Panc1 (cell line): Measurements from ENCODE around the gene BICD1. TPM values are rescaled to one million over a fixed set of nuclear protein-coding genes. Genes with fewer than 3 reads are reported as not detected.

Source experiments
- ATAC-seq: fragments of 200-7000 bp; cut with Tn5 transposase; 2 replicates; pipeline ENCODE4 v1.9.1; 2020; ENCODE audit warnings: mild to moderate bottlenecking, moderate library complexity
- BruUV-seq: library from RNA; stranded (reverse); fragments of 400-500 nt; replicated peaks from 2 replicates; lab custom pipeline; 2021; lab: Mats Ljungman, UMichigan
- CTCF ChIA-PET: fragments of 300-600 bp; sonication (Branson Sonifier 250); formaldehyde crosslinking; loops from one replicate; lab custom pipeline; 2022; ENCODE audit warnings: antibody characterized with exemption; lab: Charles Lee
- POLR2A ChIA-PET: fragments of 300-600 bp; sonication (Branson Sonifier 250); formaldehyde crosslinking; loops from one replicate; lab custom pipeline; 2022; ENCODE audit warnings: antibody characterized with exemption; lab: Charles Lee
- DNase-seq: peaks from one replicate; pipeline ENCODE4 v3.0.0-alpha.2; 2010; ENCODE audit warnings: low read depth, low spot score
- H3K27ac ChIP-seq: 2 replicates; pipeline ENCODE4 v1.5.1; 2011; ENCODE audit warnings: mild to moderate bottlenecking, low read length, inconsistent platforms
- H3K27me3 ChIP-seq: fragments of 200-500 bp; sonication (Bioruptor generic); 2 replicates; pipeline ENCODE4 v1.6.0; 2014; ENCODE audit warnings: low read length, inconsistent platforms; ENCODE audit not compliant: control insufficient read depth, insufficient read depth
- H3K36me3 ChIP-seq: fragments of 200-500 bp; sonication (Bioruptor generic); 2 replicates; pipeline ENCODE4 v1.5.1; 2014; ENCODE audit warnings: inconsistent platforms, mild to moderate bottlenecking, low read length, moderate library complexity; ENCODE audit not compliant: control insufficient read depth, insufficient read depth
- H3K4me1 ChIP-seq: 2 replicates; pipeline ENCODE4 v1.5.1; 2011; ENCODE audit warnings: inconsistent platforms, mild to moderate bottlenecking, low read length, moderate library complexity; ENCODE audit not compliant: control insufficient read depth, insufficient read depth
- H3K4me3 ChIP-seq, 2 experiments: 2 replicates each; pipeline ENCODE4 v1.5.1; 2011 to 2012; ENCODE audit warnings: low read depth in 2 of 2, low read length in 2 of 2, mild to moderate bottlenecking in 2 of 2, inconsistent platforms in 1 of 2, moderate library complexity in 1 of 2
- H3K9me3 ChIP-seq: fragments of 200-500 bp; sonication (Bioruptor generic); 2 replicates; pipeline ENCODE4 v1.5.1; 2014; ENCODE audit warnings: low read depth, mild to moderate bottlenecking, inconsistent platforms, low read length, moderate library complexity; ENCODE audit not compliant: control insufficient read depth, insufficient read depth
- POLR2AphosphoS5 ChIP-seq: IDR thresholded peaks from 2 replicates; pipeline ENCODE4 v1.6.1; 2012; ENCODE audit warnings: mild to moderate bottlenecking, low read depth, low read length, moderate library complexity
- SIN3A ChIP-seq: IDR thresholded peaks from 2 replicates; pipeline ENCODE4 v1.6.1; 2012; ENCODE audit warnings: low read depth, mild to moderate bottlenecking, low read length, moderate library complexity, borderline replicate concordance; ENCODE audit not compliant: insufficient read depth
- TCF7L2 ChIP-seq: IDR thresholded peaks from 2 replicates; pipeline ENCODE4 v1.6.1; 2011; ENCODE audit warnings: mild to moderate bottlenecking, low read depth, low read length, inconsistent platforms
- in situ Hi-C: cut with HindIII; loops from 2 replicates; pipeline ENCODE4 v1.10.0; 2016; ENCODE audit warnings: low sequenced_read_pairs, low pct_unique_long_range_greater_than_20kb
- intact Hi-C: fragments of 100-400 bp; cut with micrococcal nuclease; formaldehyde crosslinking; loops from one replicate; pipeline ENCODE4 v1.10.0; 2022; ENCODE audit not compliant: unreplicated experiment
- total RNA-seq: library from RNA; stranded (reverse); gene quantifications from one replicate; pipeline ENCODE4 v1.2.1, GENCODE V29; 2021; ENCODE audit not compliant: unreplicated experiment
- TF ChIP-seq, protein P1 (sequence below), 2 experiments: IDR thresholded peaks; 2 replicates each; pipeline ENCODE4 v1.6.1; 2011 to 2012; ENCODE audit warnings: low read depth in 2 of 2, control low read depth in 1 of 2, low read length in 1 of 2, mild to moderate bottlenecking in 1 of 2, moderate library complexity in 1 of 2; ENCODE audit not compliant: insufficient read depth in 1 of 2
- TF ChIP-seq, protein P2 (sequence below): fragments of 450-650 bp; IDR thresholded peaks from 2 replicates; pipeline ENCODE4 v1.5.1; 2017; ENCODE audit warnings: mild to moderate bottlenecking

The BICD1 gene
- total RNA-seq, 1 experiment from 2014 or later = 40.0 TPM

DNA sequence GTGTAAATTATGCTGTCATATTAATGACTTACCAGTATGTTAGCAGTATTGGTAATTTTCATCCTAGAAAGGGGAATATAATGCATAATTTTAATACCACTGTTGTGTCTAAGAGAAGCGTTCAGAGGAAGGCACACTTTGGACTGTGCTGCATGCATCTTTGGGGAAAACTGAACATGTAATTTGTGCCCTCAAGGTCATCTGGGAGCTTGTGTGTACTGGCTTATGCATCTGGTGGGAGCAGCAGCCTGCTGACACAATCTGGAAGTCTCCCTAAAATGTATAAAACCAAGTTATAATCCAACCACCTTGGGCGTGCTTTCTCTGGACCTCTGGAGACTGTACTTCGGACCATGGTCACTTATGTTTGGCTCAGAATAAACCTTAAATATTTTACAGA, 306.8 kb downstream of the BICD1 start:
- no peak overlapping the region for H3K4me3 ChIP-seq
- ATAC-seq (peak; percentile 34; the same call in 1 of the 2 replicates), DNase-seq (no peak)
- ChIA-PET CTCF (no interaction called here), POLR2A (interaction anchor here (0.6 kb wide), 1 partner anchor 11 kb away, joined by 9 read pairs; no protein-coding TSS in a partner anchor)
- in situ Hi-C loops = no loop called here
- no peaks in the 10 kb centered on the region for H3K27me3 ChIP-seq
- intact Hi-C loops = no loop called here
- H3K9me3 ChIP-seq = no peaks in the 10 kb centered on the region
- TF ChIP-seq, protein P1, sequence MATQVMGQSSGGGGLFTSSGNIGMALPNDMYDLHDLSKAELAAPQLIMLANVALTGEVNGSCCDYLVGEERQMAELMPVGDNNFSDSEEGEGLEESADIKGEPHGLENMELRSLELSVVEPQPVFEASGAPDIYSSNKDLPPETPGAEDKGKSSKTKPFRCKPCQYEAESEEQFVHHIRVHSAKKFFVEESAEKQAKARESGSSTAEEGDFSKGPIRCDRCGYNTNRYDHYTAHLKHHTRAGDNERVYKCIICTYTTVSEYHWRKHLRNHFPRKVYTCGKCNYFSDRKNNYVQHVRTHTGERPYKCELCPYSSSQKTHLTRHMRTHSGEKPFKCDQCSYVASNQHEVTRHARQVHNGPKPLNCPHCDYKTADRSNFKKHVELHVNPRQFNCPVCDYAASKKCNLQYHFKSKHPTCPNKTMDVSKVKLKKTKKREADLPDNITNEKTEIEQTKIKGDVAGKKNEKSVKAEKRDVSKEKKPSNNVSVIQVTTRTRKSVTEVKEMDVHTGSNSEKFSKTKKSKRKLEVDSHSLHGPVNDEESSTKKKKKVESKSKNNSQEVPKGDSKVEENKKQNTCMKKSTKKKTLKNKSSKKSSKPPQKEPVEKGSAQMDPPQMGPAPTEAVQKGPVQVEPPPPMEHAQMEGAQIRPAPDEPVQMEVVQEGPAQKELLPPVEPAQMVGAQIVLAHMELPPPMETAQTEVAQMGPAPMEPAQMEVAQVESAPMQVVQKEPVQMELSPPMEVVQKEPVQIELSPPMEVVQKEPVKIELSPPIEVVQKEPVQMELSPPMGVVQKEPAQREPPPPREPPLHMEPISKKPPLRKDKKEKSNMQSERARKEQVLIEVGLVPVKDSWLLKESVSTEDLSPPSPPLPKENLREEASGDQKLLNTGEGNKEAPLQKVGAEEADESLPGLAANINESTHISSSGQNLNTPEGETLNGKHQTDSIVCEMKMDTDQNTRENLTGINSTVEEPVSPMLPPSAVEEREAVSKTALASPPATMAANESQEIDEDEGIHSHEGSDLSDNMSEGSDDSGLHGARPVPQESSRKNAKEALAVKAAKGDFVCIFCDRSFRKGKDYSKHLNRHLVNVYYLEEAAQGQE (IDR thresholded peaks at IDR 0.05; ENCODE audit: insufficient read depth in 1 of 2, low read depth in 2 of 2, low read length in 1 of 2) = no peak
- TF ChIP-seq TCF7L2 (no peak), SIN3A (no peak), POLR2AphosphoS5 (no peak)
- TF ChIP-seq, protein P2, sequence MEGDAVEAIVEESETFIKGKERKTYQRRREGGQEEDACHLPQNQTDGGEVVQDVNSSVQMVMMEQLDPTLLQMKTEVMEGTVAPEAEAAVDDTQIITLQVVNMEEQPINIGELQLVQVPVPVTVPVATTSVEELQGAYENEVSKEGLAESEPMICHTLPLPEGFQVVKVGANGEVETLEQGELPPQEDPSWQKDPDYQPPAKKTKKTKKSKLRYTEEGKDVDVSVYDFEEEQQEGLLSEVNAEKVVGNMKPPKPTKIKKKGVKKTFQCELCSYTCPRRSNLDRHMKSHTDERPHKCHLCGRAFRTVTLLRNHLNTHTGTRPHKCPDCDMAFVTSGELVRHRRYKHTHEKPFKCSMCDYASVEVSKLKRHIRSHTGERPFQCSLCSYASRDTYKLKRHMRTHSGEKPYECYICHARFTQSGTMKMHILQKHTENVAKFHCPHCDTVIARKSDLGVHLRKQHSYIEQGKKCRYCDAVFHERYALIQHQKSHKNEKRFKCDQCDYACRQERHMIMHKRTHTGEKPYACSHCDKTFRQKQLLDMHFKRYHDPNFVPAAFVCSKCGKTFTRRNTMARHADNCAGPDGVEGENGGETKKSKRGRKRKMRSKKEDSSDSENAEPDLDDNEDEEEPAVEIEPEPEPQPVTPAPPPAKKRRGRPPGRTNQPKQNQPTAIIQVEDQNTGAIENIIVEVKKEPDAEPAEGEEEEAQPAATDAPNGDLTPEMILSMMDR = no peak
- H3K36me3 ChIP-seq = no peaks in the 10 kb centered on the region
- no peak overlapping the region for H3K27ac ChIP-seq
- BruUV-seq = no TSS peak
- H3K4me1 ChIP-seq = no peaks in the 10 kb centered on the region

DNA sequence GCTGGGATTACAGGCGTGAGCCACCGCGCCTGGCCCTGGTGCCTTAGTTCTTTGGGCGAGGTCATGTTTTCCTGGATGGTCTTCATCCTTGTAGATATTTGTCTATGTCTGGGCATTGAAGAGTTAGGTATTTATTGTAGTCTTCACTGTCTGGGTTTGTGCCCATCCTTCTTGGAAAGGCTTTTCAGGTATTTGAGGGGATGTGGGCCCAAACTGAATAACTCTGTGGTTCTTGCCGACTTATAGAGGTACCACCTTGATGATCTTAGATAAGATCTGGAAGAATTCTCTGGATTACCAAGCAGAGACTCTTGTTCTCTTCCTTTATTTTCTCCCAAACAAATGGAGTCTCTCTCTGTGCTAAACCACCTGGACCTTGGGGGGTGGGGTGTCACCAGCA, 311.6 kb downstream of the BICD1 start:
- ATAC-seq (no peak), DNase-seq (no peak)
- Histone ChIP-seq H3K4me3 (no peak overlapping the region), H3K9me3 (no peaks in the 10 kb centered on the region), H3K27me3 (no peaks in the 10 kb centered on the region), H3K36me3 (no peaks in the 10 kb centered on the region), H3K4me1 (no peaks in the 10 kb centered on the region), H3K27ac (no peak overlapping the region)
- intact Hi-C loops (no loop called here), in situ Hi-C loops (no loop called here)
- ChIA-PET POLR2A (no interaction called here), CTCF (no interaction called here)
- TF ChIP-seq POLR2AphosphoS5 = no peak
- TF ChIP-seq SIN3A = no peak
- TF ChIP-seq, protein P2 = no peak
- TF ChIP-seq, protein P1 (IDR thresholded peaks at IDR 0.05; ENCODE audit: insufficient read depth in 1 of 2, low read depth in 2 of 2, low read length in 1 of 2) = no peak
- TF ChIP-seq TCF7L2 = no peak
- no TSS peak for BruUV-seq
